ENCODE data around the gene ESPNL. TPM values are rescaled to one million over a fixed set of nuclear protein-coding genes. Genes with fewer than 3 reads are reported as not detected.

The ESPNL gene
- total and polyA plus RNA-seq, 4 donors = 0.08 to 0.59 (median 0.35) TPM

- Histone ChIP-seq H3K9ac (ENCODE audit: low read depth in 1 of 2, low read length in 2 of 2) (no peak overlapping the region), H3K27ac (ENCODE audit: low read depth in 1 of 2, low read length in 2 of 2) (no peak overlapping the region), H3K9me3 (ENCODE audit: control insufficient read depth in 4 of 4, low read length in 3 of 4) (no peaks in the 10 kb centered on the region), H3K4me3 (ENCODE audit: low read depth in 1 of 3, low read length in 3 of 3) (no peak overlapping the region), H3K4me1 (ENCODE audit: control insufficient read depth in 4 of 4, insufficient read depth in 4 of 4, low read length in 3 of 4) (peaks cover 0 to 8% (median 2%) of the 10 kb centered on the region in 4 donors), H3K36me3 (ENCODE audit: control insufficient read depth in 4 of 4, insufficient read depth in 3 of 4, low read depth in 1 of 4, low read length in 3 of 4) (no peaks in the 10 kb centered on the region), H3K27me3 (ENCODE audit: control insufficient read depth in 4 of 4, insufficient read depth in 4 of 4, low read length in 3 of 4) (no peaks in the 10 kb centered on the region)
- DNase-seq (ENCODE audit: low spot score) = no peak
- TF ChIP-seq ATF3 (IDR thresholded peaks at IDR 0.05) (no peak), ZBTB33 (IDR thresholded peaks at IDR 0.05) (no peak), FOXA1 (IDR thresholded peaks at IDR 0.05) (no peak), EGR1 (IDR thresholded peaks at IDR 0.05; ENCODE audit: low read depth in 2 of 2) (no peak)
- 94% methylated on average over 60 of the region's 60 CpGs for WGBS
Measured at GRCh38 chr2:238140721-238141540, 40.8 kb downstream of the ESPNL start.

GRCh38 chr2:238141541-238142318, 41.6 kb downstream of the ESPNL start:
- no peak for DNase-seq (ENCODE audit: low spot score)
- TF ChIP-seq ZBTB33 (IDR thresholded peaks at IDR 0.05) = no peak
- no peak for TF ChIP-seq REST (IDR thresholded peaks at IDR 0.05)
- no peak for TF ChIP-seq RAD21 (IDR thresholded peaks at IDR 0.05)
- TF ChIP-seq RXRA (IDR thresholded peaks at IDR 0.05) = no peak
- no peak for TF ChIP-seq SP1 (IDR thresholded peaks at IDR 0.05)
- TF ChIP-seq TAF1 (conservative IDR thresholded peaks at IDR 0.05) = no peak
- no peak for TF ChIP-seq NR2F2 (IDR thresholded peaks at IDR 0.05)
- TF ChIP-seq FOXA1 (IDR thresholded peaks at IDR 0.05) = no peak
- TF ChIP-seq HNF4A (conservative IDR thresholded peaks at IDR 0.05) = no peak
- no peak for TF ChIP-seq HNF4G (IDR thresholded peaks at IDR 0.05)
- no peak for TF ChIP-seq FOXA2 (IDR thresholded peaks at IDR 0.05)
- TF ChIP-seq GABPA (IDR thresholded peaks at IDR 0.05 in 1 of 2, conservative IDR thresholded peaks at IDR 0.05 in 1 of 2) = no peak
- TF ChIP-seq MAX (IDR thresholded peaks at IDR 0.05) = no peak
- TF ChIP-seq ATF3 (IDR thresholded peaks at IDR 0.05) = no peak
- TF ChIP-seq YY1 (IDR thresholded peaks at IDR 0.05) = no peak
- no peak for TF ChIP-seq JUND (IDR thresholded peaks at IDR 0.05)
- TF ChIP-seq CTCF (IDR thresholded peaks at IDR 0.05; ENCODE audit: low read depth, low read length, missing input control) = no peak
- TF ChIP-seq EGR1 (IDR thresholded peaks at IDR 0.05; ENCODE audit: low read depth in 2 of 2) = no peak
- WGBS = 73% methylated on average over 10 of the region's 10 CpGs
- Histone ChIP-seq H3K9me3 (ENCODE audit: control insufficient read depth in 4 of 4, low read length in 3 of 4) (no peaks in the 10 kb centered on the region), H3K9ac (ENCODE audit: low read depth in 1 of 2, low read length in 2 of 2) (no peak overlapping the region), H3K27me3 (ENCODE audit: control insufficient read depth in 4 of 4, insufficient read depth in 4 of 4, low read length in 3 of 4) (no peaks in the 10 kb centered on the region), H3K4me1 (ENCODE audit: control insufficient read depth in 4 of 4, insufficient read depth in 4 of 4, low read length in 3 of 4) (peaks cover 0 to 7% (median 2%) of the 10 kb centered on the region in 4 donors), H3K27ac (ENCODE audit: low read depth in 1 of 2, low read length in 2 of 2) (no peak overlapping the region), H3K4me3 (ENCODE audit: low read depth in 1 of 3, low read length in 3 of 3) (no peak overlapping the region), H3K36me3 (ENCODE audit: control insufficient read depth in 4 of 4, insufficient read depth in 3 of 4, low read depth in 1 of 4, low read length in 3 of 4) (no peaks in the 10 kb centered on the region)
